Heart left ventricle (tissue), 16 donors: ENCODE data around the gene TENT4B. TPM values are rescaled to one million over a fixed set of nuclear protein-coding genes. Genes with fewer than 3 reads are reported as not detected.
A peak's percentile ranks its signal among the peaks of the same experiment; 100 is the strongest.

ENCODE experiments used
- ATAC-seq, 4 donors: fragments of 200-7000 bp; cut with Tn5 transposase; one replicate each; pipeline ENCODE4 v1.9.1; 2020 to 2022; ENCODE audit warnings: moderate library complexity in 4 of 4, mild to moderate bottlenecking in 3 of 4, moderate number of reproducible peaks in 1 of 4
- DNase-seq, 5 donors: peaks; one replicate each; pipeline ENCODE4 v3.0.0-alpha.2; 2020
- H3K27ac ChIP-seq, 12 donors: fragments of 200-600 bp; sonication (generic) in 4 of 12; one replicate each; pipeline versions ENCODE4 v1.5.0 to v1.8.0; 2016 to 2022; ENCODE audit warnings: mild to moderate bottlenecking in 2 of 12
- H3K27me3 ChIP-seq, 9 donors: fragments of 200-600 bp; sonication (generic) in 2 of 9; one replicate each; pipeline versions ENCODE4 v1.5.1 to v1.8.0; 2016 to 2022; ENCODE audit warnings: mild to moderate bottlenecking in 3 of 9
- H3K36me3 ChIP-seq, 9 donors: fragments of 200-600 bp; sonication (generic) in 2 of 9; one replicate each; pipeline versions ENCODE4 v1.5.0 to v1.8.0; 2018 to 2022; ENCODE audit warnings: mild to moderate bottlenecking in 2 of 9
- H3K4me1 ChIP-seq, 12 donors: fragments of 200-600 bp; sonication (generic) in 4 of 12; one replicate each; pipeline versions ENCODE4 v1.5.0 to v1.8.0; 2016 to 2022; ENCODE audit warnings: mild to moderate bottlenecking in 3 of 12
- H3K4me3 ChIP-seq, 12 donors: fragments of 200-600 bp; sonication (generic) in 4 of 12; one replicate each; pipeline versions ENCODE4 v1.5.0 to v1.8.0; 2017 to 2022; ENCODE audit warnings: mild to moderate bottlenecking in 9 of 12, moderate library complexity in 4 of 12
- H3K9me3 ChIP-seq, 12 donors: fragments of 200-600 bp; sonication (generic) in 4 of 12; one replicate each; pipeline versions ENCODE4 v1.5.0 to v1.8.0; 2016 to 2022; ENCODE audit warnings: mild to moderate bottlenecking in 1 of 12
- POLR2A ChIP-seq, 2 donors: fragments of 450-650 bp; IDR thresholded peaks; one replicate each; pipeline ENCODE4 v1.6.1; 2017; ENCODE audit warnings: antibody characterized with exemption in 2 of 2, mild to moderate bottlenecking in 2 of 2, moderate library complexity in 2 of 2
- WGBS, 4 donors: extraction: QIAGEN DNeasy Blood & Tissue Kit in 2 of 4; methylation state at CpG; one replicate each; pipeline versions ENCODE4 v1.1.5 to v1.1.7; 2013 to 2018; 5-methylcytosine and 5-hydroxymethylcytosine counted together
- intact Hi-C, 10 donors: fragments of 100-400 bp; cut with DNase I; formaldehyde crosslinking; loops; one replicate each; pipeline versions ENCODE4 v1.11.1 to v1.14.2; 2022
- polyA plus RNA-seq, 2 donors: library from polyadenylated mRNA; stranded (reverse); fragments of 200-250 nt; gene quantifications; one replicate each; pipeline ENCODE4 v1.2.3, GENCODE V29; 2013
- total RNA-seq, 9 donors: library from RNA; depleted of rRNA in 2 of 9; stranded (reverse); fragments of >200 nt in 2 of 9; fragmentation: NEBNext Ultra II Directional in 3 of 9; extraction: Animal tissue kit (Norgen Biotek cat#: 25700) in 3 of 9; gene quantifications; one replicate each; pipeline versions ENCODE4 v1.1.0 to v1.2.4, GENCODE V29; 2016 to 2023
- TF ChIP-seq, protein P1 (sequence below), 12 donors: fragments of 200-600 bp; sonication (generic) in 4 of 12; IDR thresholded peaks; one replicate each; pipeline versions ENCODE4 v1.5.0 to v1.8.0; 2018 to 2022; ENCODE audit warnings: antibody characterized with exemption in 12 of 12, mild to moderate bottlenecking in 5 of 12
- donor health status: ischemic (EF 13 %, LVEDD 7.1; RV severe dilation, severe dysfunction).
- donor health status: healthy with polysubstance abuse.
- donor health status: DM: no; HTN: yes; CAD: no.
- donor health status: DM: no; HTN: no; CAD: no.
- donor health status: ischemic (EF 25% LVEDD 6.9; RV normal size, moderate dysfunction).
- donor health status: ischemic (EF 25% LVEDD 5.7; RV mildly dilated, moderate dysfunction).
- donor health status: healthy.
- donor health status: DM: yes; HTN: yes; CAD: no.
- donor health status: ischemic (EF 35%, LVEDD 5.7; RV mildly dilated, moderate dysfunction).
- donor health status: nonischemic (EF 11% LVEDD 7.7; RV severe dilation, severe dysfunction).
- donor health status: DM: yes; HTN: yes; CAD: no.
- donor health status: PGD.
- donor health status: ischemic (EF 29% LVEDD 5.4; RV normal size, mild dysfunction).
- donor health status: nonischemic (EF 23%, LVEDD 6.1; RV moderate dilation, normal function).

The TENT4B gene
- total and polyA plus RNA-seq, 11 donors = 2.2 to 8.8 (median 6.5) TPM

DNA sequence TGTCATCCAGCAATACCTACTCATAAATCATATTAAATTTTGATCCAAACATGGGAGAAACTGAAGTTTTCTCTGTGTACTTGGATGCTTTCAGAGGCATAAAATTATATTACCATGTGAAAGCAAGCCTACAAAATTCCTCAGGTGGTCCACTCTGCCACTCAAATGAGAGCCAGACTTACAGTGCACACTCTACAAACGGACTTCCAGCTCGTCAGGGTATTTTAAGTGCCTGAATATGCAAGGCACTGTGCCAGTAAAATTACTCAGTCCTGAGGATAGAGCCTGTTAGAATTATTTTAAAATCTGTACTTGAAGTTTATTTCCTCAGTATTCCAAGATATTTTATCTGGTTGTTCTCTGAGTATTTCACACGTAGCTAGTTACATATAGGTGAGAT lies 54.5 kb downstream of the TENT4B start:
- Histone ChIP-seq H3K27me3 (no peaks in the 10 kb centered on the region), H3K4me3 (no peak overlapping the region), H3K9me3 (no peaks in the 10 kb centered on the region), H3K36me3 (peaks cover 0 to 15% (median 13%) of the 10 kb centered on the region in 9 donors), H3K27ac (peak overlapping the region in 4 of 12 donors; percentile 1 to 25 (median 4)), H3K4me1 (peaks cover 2 to 70% (median 59%) of the 10 kb centered on the region in 12 donors)
- TF ChIP-seq POLR2A (IDR thresholded peaks at IDR 0.05) = no peak
- TF ChIP-seq, protein P1, sequence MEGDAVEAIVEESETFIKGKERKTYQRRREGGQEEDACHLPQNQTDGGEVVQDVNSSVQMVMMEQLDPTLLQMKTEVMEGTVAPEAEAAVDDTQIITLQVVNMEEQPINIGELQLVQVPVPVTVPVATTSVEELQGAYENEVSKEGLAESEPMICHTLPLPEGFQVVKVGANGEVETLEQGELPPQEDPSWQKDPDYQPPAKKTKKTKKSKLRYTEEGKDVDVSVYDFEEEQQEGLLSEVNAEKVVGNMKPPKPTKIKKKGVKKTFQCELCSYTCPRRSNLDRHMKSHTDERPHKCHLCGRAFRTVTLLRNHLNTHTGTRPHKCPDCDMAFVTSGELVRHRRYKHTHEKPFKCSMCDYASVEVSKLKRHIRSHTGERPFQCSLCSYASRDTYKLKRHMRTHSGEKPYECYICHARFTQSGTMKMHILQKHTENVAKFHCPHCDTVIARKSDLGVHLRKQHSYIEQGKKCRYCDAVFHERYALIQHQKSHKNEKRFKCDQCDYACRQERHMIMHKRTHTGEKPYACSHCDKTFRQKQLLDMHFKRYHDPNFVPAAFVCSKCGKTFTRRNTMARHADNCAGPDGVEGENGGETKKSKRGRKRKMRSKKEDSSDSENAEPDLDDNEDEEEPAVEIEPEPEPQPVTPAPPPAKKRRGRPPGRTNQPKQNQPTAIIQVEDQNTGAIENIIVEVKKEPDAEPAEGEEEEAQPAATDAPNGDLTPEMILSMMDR (IDR thresholded peaks at IDR 0.05) = no peak
- 16 to 21% (median 20%) methylated on average over 3 of the region's 3 CpGs for WGBS, 4 donors
- intact Hi-C loops = loop anchor here in 3 of 10 donors (5.0 to 10.0 kb wide), 3 partner anchors 53 to 185 kb away; partner anchors contain the start of genes HEATR3 (in 1 of the 3) and TENT4B (in 1 of the 3)
- ATAC-seq (peak in 3 of 4 donors; percentile 46 to 69 (median 58)), DNase-seq (peak in 1 of 5 donors; percentile 20)

DNA sequence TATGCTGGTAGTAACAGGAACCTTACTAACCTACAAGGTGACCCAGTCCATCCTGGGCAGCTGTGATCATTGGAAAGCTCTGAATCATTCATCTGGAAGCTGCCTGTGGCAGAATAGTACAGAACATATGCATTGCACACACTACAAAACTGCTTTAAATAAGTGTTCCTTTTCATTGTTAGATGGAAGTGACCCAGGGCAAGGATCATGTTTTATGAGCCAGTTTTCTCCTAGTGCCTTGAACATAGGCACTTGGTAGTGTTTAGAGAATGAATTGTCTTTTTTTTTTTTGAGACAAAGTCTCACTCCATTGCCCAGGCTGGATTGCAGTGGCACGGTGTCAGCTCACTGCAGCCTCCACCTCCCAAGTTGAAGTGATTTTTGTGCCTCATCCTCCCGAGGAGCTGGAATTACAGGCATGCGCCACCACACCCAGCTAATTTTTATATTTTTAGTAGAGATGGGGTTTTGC lies 55.4 kb downstream of the TENT4B start:
- no peak for DNase-seq
- Histone ChIP-seq H3K9me3 (no peaks in the 10 kb centered on the region), H3K36me3 (peaks cover 0 to 23% (median 21%) of the 10 kb centered on the region in 9 donors), H3K27me3 (no peaks in the 10 kb centered on the region), H3K27ac (peak overlapping the region in 2 of 12 donors; percentile 1 to 6), H3K4me1 (peaks cover 2 to 62% (median 50%) of the 10 kb centered on the region in 12 donors), H3K4me3 (no peak overlapping the region)
- TF ChIP-seq, protein P1 (IDR thresholded peaks at IDR 0.05) = no peak
- 68 to 88% (median 86%) methylated on average over 3 of the region's 3 CpGs for WGBS, 4 donors
- intact Hi-C loops = loop anchor here in 3 of 10 donors (5.0 to 10.0 kb wide), 3 partner anchors 54 to 186 kb away; partner anchors contain the start of genes HEATR3 (in 1 of the 3) and TENT4B (in 1 of the 3)
- peak in 1 of 4 donors; percentile 47 for ATAC-seq

DNA sequence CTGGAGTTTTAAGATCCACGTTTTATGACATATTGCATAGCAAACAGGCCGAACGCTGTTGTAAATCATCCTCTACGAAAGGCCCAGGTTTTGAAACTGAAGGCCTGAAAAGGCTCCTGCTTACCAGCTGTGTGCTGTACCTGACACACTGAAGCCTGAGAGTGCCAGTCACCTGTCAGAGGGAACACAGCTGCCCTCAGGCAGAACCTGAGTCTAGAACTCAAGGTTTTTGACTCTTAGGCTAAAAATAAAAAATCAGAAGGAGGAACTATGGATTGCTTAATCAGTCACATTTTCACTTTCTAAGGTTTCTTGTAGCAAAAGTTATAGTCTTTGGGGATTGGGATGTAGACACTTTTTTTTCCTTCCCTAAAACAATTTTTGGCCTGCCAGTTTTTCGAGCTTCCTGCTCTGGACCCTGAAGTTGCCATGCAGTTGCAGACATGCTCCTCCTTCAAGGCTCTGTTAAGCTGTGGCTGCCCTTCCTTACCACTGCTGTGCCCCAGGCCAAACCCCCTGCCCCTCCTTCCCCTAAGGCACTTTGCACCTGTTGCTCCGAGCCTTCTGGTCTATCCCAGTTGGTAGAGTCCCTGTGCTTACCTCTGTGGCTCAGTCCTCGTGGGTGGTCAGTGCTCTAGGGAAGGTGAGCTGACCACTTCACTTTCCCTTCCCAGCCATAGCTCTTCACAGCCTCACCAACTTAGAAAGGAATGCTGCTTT lies 56.6 kb downstream of the TENT4B start:
- Histone ChIP-seq H3K4me3 (no peak overlapping the region), H3K27me3 (no peaks in the 10 kb centered on the region), H3K9me3 (no peaks in the 10 kb centered on the region), H3K36me3 (peaks cover 0 to 30% (median 26%) of the 10 kb centered on the region in 9 donors), H3K4me1 (peaks cover 2 to 54% (median 39%) of the 10 kb centered on the region in 12 donors), H3K27ac (peak overlapping the region in 2 of 12 donors; percentile 40 to 48)
- WGBS, 4 donors = 72 to 87% (median 78%) methylated on average over 6 to 7 of the region's 7 CpGs
- TF ChIP-seq, protein P1 (IDR thresholded peaks at IDR 0.05) = no peak
- TF ChIP-seq POLR2A (IDR thresholded peaks at IDR 0.05) = no peak
- ATAC-seq = peak in 2 of 4 donors; percentile 8 to 44
- intact Hi-C loops = loop anchor here (1.0 to 10.0 kb wide), 20 partner anchors 52 to 595 kb away; partner anchors contain the start of genes CNEP1R1 (in 8 of the 10), TENT4B (in 6 of the 10) and HEATR3 (in 3 of the 10)
- DNase-seq = no peak
